Heart right ventricle (tissue), 16 donors: ENCODE results near the gene CGB8. TPM values are rescaled to one million over a fixed set of nuclear protein-coding genes. Genes with fewer than 3 reads are reported as not detected.

Source experiments
- ATAC-seq, 8 donors: fragments of 200-7000 bp; cut with Tn5 transposase; one replicate each; pipeline ENCODE4 v1.9.1; 2020; ENCODE audit warnings: mild to moderate bottlenecking in 8 of 8, moderate library complexity in 8 of 8, moderate number of reproducible peaks in 1 of 8
- DNase-seq, 2 donors: peaks; one replicate each; pipeline ENCODE4 v3.0.0-alpha.2; 2020
- H3K27ac ChIP-seq, 10 donors: fragments of 200-600 bp; sonication (generic) in 2 of 10; one replicate each; pipeline versions ENCODE4 v1.5.0 to v1.8.0; 2020 to 2022; ENCODE audit warnings: mild to moderate bottlenecking in 3 of 10
- H3K27me3 ChIP-seq, 7 donors: fragments of 200-600 bp; one replicate each; pipeline ENCODE4 v1.8.0; 2021 to 2022; ENCODE audit warnings: mild to moderate bottlenecking in 2 of 7
- H3K36me3 ChIP-seq, 9 donors: fragments of 200-600 bp; sonication (generic) in 1 of 9; one replicate each; pipeline versions ENCODE4 v1.5.0 to v1.8.0; 2020 to 2022; ENCODE audit warnings: mild to moderate bottlenecking in 2 of 9
- H3K4me1 ChIP-seq, 9 donors: fragments of 200-600 bp; sonication (generic) in 1 of 9; one replicate each; pipeline versions ENCODE4 v1.5.0 to v1.8.0; 2020 to 2022; ENCODE audit warnings: mild to moderate bottlenecking in 4 of 9
- H3K4me3 ChIP-seq, 10 donors: fragments of 200-600 bp; sonication (generic) in 2 of 10; one replicate each; pipeline versions ENCODE4 v1.5.0 to v1.8.0; 2020 to 2022; ENCODE audit warnings: mild to moderate bottlenecking in 7 of 10, moderate library complexity in 2 of 10
- H3K9me3 ChIP-seq, 11 donors: fragments of 200-600 bp in 10 of 11; sonication (generic) in 2 of 11; one replicate each; pipeline versions ENCODE4 v1.5.0 to v1.8.0; 2013 to 2022; ENCODE audit warnings: mild to moderate bottlenecking in 2 of 11, control low read depth in 1 of 11, moderate library complexity in 1 of 11
- CTCF ChIP-seq, 9 donors: fragments of 200-600 bp; sonication (generic) in 2 of 9; IDR thresholded peaks; one replicate each; pipeline versions ENCODE4 v1.5.0 to v1.8.0; 2021 to 2022; ENCODE audit warnings: antibody characterized with exemption in 9 of 9, mild to moderate bottlenecking in 5 of 9, moderate library complexity in 1 of 9
- WGBS, 2 donors: extraction: QIAGEN DNeasy Blood & Tissue Kit; methylation state at CpG; one replicate each; pipeline ENCODE4 v1.1.7; 2013; ENCODE audit warnings: inconsistent platforms in 1 of 2; 5-methylcytosine and 5-hydroxymethylcytosine counted together
- intact Hi-C, 10 donors: fragments of 100-400 bp; cut with DNase I; formaldehyde crosslinking; loops; one replicate each; pipeline versions ENCODE4 v1.11.1 to v1.14.2; 2022
- polyA plus RNA-seq, 2 donors: library from polyadenylated mRNA; stranded (reverse); fragments of 200-250 nt; gene quantifications; one replicate each; pipeline ENCODE4 v1.2.3, GENCODE V29; 2013
- total RNA-seq, 10 donors: library from RNA; stranded (reverse); fragmentation: NEBNext Ultra II Directional in 3 of 10; extraction: Animal tissue kit (Norgen Biotek cat#: 25700) in 3 of 10; gene quantifications; one replicate each; pipeline versions ENCODE4 v1.2.1 to v1.2.4, GENCODE V29; 2021 to 2023
- donor health status: Arrhythmogenic right ventricular cardiomyopathy.
- donor health status: ischemic (EF 13 %, LVEDD 7.1; RV severe dilation, severe dysfunction).
- donor health status: healthy with polysubstance abuse.
- donor health status: DM: no; HTN: yes; CAD: no.
- donor health status: DM: no; HTN: no; CAD: no.
- donor health status: ischemic (EF 25% LVEDD 6.9; RV normal size, moderate dysfunction).
- donor health status: ischemic (EF 25% LVEDD 5.7; RV mildly dilated, moderate dysfunction).
- donor health status: healthy.
- donor health status: DM: yes; HTN: yes; CAD: no.
- donor health status: Ischemic cardiomyopathy.
- donor health status: ischemic (EF 35%, LVEDD 5.7; RV mildly dilated, moderate dysfunction).
- donor health status: nonischemic (EF 11% LVEDD 7.7; RV severe dilation, severe dysfunction).
- donor health status: DM: yes; HTN: yes; CAD: no.
- donor health status: PGD.
- donor health status: ischemic (EF 29% LVEDD 5.4; RV normal size, mild dysfunction).
- donor health status: nonischemic (EF 23%, LVEDD 6.1; RV moderate dilation, normal function).

CGB8 gene
- total and polyA plus RNA-seq, 12 donors = not detected

DNA sequence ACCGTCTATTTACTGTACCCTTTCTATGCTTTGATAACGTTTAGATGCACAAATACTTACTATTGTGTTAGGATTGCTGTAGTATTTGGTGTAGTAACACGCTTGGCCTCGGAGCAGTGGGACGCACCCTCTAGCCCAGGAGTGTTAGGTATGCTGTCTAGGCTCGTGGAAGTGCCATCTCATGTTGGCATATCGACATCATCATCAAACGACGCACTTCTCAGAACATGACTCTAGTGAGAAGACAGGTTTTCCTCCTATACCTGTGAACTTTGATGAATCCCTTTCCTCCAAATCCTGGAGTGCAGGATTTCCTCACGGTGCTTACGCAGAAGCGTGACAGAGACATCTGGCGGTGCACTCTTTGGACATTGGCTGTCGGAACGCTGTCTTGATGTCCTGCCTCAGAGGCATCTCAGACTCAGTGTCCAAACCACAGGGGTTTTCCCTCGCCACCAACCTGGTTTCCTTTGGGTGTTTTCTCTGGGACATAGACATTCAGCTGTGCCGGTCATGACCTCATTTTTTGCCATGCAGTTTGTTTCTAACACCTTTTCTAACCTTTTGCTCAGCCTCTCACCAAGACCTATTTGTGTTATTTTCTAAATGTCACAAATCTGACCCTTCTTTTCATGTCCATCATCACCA lies 42.6 kb upstream of the CGB8 start:
- WGBS, 2 donors = 90 to 95% methylated on average over 17 of the region's 17 CpGs
- Histone ChIP-seq H3K4me3 (no peak overlapping the region), H3K36me3 (peaks cover 0 to 100% (median 40%) of the 10 kb centered on the region in 9 donors), H3K27ac (no peak overlapping the region), H3K4me1 (peaks cover 5 to 60% (median 32%) of the 10 kb centered on the region in 9 donors), H3K27me3 (no peaks in the 10 kb centered on the region), H3K9me3 (no peaks in the 10 kb centered on the region)
- no peak for TF ChIP-seq CTCF (IDR thresholded peaks at IDR 0.05)
- intact Hi-C loops = no loop called here
- no peak for ATAC-seq
- DNase-seq = no peak

DNA sequence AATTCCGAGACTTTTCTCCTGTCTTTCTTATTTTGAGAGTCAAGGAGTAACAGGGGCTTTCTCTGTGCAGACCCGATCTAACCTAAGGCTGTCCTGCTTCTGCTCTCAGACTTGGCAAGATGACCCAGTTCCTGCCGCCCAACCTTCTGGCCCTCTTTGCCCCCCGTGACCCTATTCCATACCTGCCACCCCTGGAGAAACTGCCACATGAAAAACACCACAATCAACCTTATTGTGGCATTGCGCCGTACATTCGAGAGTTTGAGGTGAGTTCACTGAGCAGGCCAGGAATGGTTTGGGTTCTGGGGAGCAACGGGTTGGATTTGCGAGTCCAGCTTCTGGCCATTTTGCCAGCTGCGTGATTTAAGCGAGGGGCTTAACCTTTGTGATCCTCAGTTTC lies 37.4 kb upstream of the CGB8 start:
- ATAC-seq = no peak
- no peak for TF ChIP-seq CTCF (IDR thresholded peaks at IDR 0.05)
- H3K4me1 ChIP-seq = peaks cover 2 to 43% (median 30%) of the 10 kb centered on the region in 9 donors
- intact Hi-C loops = no loop called here
- no peaks in the 10 kb centered on the region for H3K27me3 ChIP-seq
- peak overlapping the region; percentile 61 to 100 (median 90) for H3K4me3 ChIP-seq
- H3K9me3 ChIP-seq = no peaks in the 10 kb centered on the region
- DNase-seq = no peak
- peak overlapping the region in 5 of 10 donors; percentile 78 to 95 (median 89) for H3K27ac ChIP-seq
- peaks cover 0 to 49% (median 21%) of the 10 kb centered on the region in 9 donors for H3K36me3 ChIP-seq
- 50 to 51% methylated on average over 11 of the region's 11 CpGs for WGBS, 2 donors

DNA sequence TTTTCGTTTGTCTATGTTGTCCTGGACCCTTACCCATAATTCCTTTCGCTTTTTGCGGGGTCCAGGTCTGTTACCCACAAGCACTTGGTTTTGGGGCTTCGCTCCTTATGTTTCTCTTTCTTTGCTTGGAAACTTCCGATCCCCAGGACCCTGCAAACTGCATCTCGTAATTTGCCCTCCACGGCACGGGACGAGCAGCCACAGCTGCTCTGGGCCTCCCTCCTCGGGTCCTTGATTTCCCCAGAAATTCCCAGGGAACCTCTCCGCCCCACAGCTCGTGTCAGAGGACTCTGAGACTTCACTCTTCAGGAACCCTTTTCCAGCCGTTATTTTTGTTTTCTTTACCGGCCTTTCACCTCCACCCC lies 36.9 kb upstream of the CGB8 start:
- Histone ChIP-seq H3K9me3 (no peaks in the 10 kb centered on the region), H3K27me3 (no peaks in the 10 kb centered on the region), H3K27ac (peak overlapping the region in 9 of 10 donors; percentile 78 to 95 (median 89)), H3K4me3 (peak overlapping the region; percentile 61 to 100 (median 90)), H3K4me1 (peaks cover 2 to 43% (median 30%) of the 10 kb centered on the region in 9 donors), H3K36me3 (peaks cover 0 to 45% (median 17%) of the 10 kb centered on the region in 9 donors)
- 0 to 1% methylated on average over 14 of the region's 14 CpGs for WGBS, 2 donors
- TF ChIP-seq CTCF (IDR thresholded peaks at IDR 0.05) = no peak
- ATAC-seq = no peak
- no peak for DNase-seq
- intact Hi-C loops = no loop called here

GRCh38 chr19:49085020-49085867 lies 36.3 kb upstream of the CGB8 start, which contains the start of gene SNRNP70:
TSS of gene SNRNP70 (plus strand) at chr19:49085451. CDS start at chr19:49086415, 964 bp downstream.
- DNase-seq (peak; percentile 99 to 100), ATAC-seq (peak; percentile 98 to 99 (median 99))
- intact Hi-C loops = no loop called here
- WGBS, 2 donors = 0% methylated on average over 79 to 89 of the region's 89 CpGs
- no peaks in the 10 kb centered on the region for H3K9me3 ChIP-seq
- no peaks in the 10 kb centered on the region for H3K27me3 ChIP-seq
- peak in 2 of 9 donors; percentile 6 to 8 for TF ChIP-seq CTCF (IDR thresholded peaks at IDR 0.05)
- H3K36me3 ChIP-seq = peaks cover 0 to 39% (median 11%) of the 10 kb centered on the region in 9 donors
- H3K4me1 ChIP-seq = peaks cover 2 to 43% (median 30%) of the 10 kb centered on the region in 9 donors
- H3K4me3 ChIP-seq = peak within 1 kb of the TSS; percentile 61 to 100 (median 90)
- peak within 1 kb of the TSS; percentile 5 to 95 (median 87) for H3K27ac ChIP-seq
